NCI-H2029 treated with DMSO at 0.1 percent for 48 hours (cell line): ENCODE data around the gene USP53.
"Not testable (repeated sequence)": the region's sequence is repeated elsewhere in the genome, so short reads cannot be mapped to it uniquely, and the experiment has no call there.

Source experiments
- DNase-seq: peaks from one replicate; lab custom pipeline; 2025; lab: John Stamatoyannopoulos, UW

The USP53 gene

DNA sequence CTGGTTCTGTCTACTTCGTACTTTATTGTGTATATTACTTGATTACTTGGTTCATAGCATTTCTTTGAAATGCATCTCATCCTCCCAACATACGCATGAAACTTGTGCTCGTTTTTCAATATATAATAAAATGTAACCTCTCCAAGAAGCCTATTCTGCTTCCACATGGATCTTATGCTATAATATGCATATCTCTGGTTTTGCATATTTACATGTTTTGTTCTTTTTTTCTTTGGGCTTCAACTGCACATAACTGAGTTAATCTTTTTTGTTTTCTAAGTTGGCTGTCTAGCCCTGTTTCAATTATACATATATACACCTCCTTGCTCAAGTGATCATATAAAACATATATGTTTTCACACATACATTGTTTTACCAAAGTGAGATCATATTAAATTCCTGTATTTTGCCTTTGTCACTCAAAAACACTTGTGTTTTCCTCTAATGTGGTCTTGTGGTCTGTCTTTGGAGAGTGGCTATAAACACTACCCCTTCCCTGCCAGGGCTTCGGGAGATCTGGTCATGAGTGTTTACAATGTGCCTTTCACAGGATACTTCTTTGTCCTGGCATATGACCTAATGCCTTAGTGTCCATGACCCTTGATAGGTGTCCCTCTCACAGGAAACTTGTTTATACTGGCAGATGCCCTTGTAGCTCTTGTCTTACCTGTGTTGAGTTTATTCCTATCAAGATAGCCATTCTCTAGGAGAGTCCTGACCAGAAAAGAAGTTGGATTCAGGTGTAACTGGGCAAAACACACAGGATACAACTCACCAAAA is 17.6 kb downstream of the USP53 start:
- no peak for DNase-seq

DNA sequence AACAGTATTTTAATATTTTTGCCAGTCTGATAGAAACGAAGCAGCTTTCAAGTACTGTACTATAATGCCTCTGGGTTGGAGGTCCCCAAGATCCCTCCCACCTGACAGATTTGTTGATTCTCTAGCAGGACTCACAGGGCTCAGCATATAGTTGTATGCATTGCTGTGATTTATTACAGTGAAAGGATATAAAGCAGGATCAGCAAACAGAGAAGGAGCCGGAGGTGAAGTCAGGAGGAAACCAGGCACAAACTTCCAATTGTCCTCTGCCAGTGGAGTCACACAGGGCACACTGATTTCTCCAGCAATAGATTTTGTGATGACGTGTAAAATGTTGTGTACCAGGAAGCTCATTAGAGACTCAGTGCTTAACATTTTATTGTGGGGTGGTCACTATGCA is 19.0 kb downstream of the USP53 start:
- no peak for DNase-seq

DNA sequence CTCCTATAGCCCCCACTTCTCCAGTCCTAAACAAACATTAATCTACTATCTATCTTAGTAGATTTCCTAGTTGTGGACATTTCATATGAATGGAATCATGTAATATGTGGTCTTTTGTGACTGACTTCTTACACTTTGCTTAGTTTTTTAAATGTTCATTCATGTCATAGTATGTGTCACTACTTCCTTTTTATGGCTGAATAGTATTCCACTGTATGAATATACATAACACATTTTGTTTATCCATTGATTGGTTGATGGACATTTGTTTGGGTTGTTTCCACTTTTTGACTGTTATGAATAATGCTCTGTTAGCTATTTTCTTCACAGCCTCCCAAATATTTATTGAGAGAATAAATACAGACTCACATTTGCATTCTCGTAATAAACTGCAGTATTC is 19.8 kb downstream of the USP53 start:
- DNase-seq, result no peak

DNA sequence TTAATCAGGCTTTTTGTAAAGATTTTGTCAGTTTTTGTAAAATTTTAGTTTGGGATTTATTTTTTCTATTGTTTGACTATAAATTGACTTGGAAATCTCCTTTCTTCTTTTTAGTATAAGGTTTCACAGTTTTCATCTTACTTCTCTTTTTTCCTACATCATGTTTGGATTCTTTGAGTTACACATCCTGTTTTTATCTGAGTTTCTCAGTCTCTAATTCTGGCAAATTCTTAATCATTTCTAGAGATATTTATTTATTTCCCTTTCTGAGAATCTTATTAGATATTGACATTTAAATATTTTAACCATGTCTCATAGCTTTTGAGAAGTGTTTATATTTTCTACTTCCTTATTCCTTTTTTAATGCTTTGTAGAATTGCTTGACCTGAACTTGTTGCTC is 20.7 kb downstream of the USP53 start:
- no peak for DNase-seq

DNA sequence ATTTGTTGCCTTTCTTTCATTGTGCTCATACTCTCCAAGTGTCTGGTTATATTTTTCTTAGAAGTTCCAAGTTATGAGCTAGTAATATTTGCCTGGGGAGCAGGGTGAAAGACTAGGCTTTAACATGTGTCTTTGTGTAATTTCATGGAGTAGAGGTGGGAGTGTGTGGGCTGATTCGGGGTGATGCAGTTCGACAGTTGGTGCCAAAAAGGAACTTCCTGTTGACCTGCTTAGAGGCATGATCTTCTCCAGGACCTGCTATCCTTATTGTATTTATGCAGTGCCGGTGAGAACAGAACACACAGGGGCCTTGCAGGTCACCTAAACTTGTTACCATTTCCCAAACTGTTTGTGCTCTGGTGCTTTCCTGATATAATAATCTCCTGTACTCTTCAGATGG is 21.2 kb downstream of the USP53 start:
- DNase-seq, result no peak

DNA sequence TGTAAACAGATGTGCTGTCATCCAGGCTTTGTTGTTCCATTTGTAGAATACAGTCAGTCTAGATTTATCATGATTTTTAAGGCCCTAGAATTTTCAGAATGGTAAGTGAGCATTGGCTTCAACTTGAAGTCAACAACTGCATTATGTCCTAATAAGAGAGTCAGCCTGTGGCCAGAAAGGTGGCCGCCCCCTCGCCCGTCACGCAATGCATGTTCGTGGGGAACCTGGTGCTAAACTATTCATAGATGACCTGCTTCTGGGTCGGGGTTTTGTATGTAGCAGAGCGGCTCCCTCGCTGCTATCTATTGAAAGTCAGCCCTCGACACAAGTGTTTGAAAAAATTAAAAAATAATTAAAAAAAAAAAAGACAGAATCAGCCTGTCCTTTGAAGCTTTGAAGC is 24.7 kb downstream of the USP53 start:
- DNase-seq, result no peak

DNA sequence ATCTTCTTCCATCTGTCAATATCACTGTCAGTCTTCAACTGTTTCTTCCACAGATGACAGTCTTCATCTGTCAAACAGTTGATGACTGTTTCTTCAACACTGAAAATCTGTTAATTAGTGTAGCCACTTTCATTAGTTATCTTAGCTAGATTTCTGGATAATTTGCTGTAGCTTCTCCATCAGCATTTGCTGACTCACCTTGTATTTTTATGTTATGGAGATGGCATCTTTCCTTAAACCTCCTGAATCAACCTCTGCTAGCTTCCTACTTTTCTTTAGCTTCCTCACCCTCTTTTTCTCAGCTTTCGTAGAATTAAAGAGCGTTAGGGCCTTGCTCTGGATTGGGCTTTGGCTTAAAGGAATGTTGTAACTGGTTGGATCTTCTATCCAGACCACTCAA is 25.1 kb downstream of the USP53 start:
- DNase-seq, result no peak

DNA sequence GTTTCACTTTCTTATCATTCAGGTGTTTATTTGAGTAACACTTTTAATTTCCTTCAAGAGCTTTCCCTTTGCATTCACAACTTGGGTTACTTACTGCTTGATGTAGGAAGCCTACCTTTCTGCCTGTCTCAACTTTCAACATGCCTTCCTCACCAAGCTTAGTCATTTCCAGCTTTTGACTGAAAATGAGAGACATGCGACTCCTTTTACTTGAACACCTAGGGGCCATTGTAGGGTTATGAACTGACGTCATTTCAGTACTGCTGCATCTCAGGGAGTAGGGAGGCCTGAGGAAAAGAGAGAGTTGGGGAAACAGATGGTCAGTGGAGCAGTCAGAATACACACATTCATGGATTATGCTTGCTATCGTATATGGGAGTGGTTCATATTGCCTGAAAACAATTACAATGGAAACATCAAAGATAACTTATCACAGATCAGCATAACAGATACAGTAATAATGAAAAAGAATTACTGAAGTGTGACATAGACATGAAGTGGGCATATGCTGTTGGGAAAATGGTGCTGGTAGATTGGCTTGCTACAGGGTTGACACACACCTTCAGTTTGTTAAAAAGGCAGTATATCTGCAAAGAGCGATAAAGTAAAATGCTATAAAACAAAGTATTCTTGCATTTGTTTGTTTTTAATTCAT is 25.7 kb downstream of the USP53 start:
- DNase-seq, result no peak

DNA sequence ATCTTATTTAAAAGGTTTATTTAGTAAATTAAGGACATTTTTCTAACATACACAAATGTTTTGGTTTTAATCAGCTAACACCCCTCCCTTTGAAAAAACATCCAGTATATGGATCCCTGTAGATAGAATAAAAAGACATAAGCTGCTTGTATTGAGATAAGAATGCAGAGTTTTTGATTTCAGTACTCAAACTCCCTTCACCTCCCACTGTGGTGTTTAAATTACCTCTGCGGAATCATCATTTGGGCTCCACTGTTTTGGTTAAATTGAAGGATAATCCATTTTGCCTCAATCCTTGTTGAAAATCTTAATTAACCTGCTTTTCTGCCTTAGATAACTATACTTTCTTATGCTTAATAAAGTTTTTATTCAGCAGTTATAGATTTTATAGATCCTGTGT is 27.6 kb downstream of the USP53 start:
- no peak for DNase-seq

DNA sequence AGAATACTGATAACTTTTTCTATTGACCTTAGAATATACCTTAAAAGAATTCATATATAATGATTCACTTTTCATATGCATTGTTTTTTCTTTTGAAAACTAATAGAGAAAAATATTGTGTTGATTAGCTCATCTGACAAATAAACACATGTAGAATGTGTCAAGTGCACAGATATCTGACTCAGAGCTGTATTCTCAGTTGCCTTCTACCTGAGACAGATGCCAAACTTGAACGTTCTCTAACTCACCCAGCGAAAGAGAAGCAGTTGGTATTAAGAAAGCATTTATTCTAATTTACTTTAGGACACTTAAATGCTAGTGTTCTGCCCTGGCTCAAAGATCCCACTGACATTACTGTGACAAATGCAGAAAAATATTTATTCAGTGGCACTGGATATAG is 28.1 kb downstream of the USP53 start:
- no peak for DNase-seq

DNA sequence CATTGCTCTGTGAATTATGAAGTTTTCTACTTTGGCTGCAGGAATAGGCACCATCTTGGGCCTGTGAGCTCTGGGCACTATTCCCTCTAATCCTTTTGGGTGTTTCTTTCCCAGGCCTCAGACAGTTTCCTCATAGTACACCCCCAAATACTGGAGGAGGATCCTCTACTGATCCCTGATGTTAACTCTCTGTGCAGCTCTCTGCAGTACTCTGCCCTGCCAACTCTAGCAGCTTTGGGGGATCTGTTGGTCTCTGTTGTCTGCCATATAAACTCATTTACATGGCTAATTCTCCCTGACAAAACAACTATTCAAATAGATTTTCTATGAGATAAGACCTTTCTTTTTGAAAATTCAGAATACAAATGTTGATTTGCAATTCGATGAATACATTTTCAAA is 29.9 kb downstream of the USP53 start:
- DNase-seq, result no peak

DNA sequence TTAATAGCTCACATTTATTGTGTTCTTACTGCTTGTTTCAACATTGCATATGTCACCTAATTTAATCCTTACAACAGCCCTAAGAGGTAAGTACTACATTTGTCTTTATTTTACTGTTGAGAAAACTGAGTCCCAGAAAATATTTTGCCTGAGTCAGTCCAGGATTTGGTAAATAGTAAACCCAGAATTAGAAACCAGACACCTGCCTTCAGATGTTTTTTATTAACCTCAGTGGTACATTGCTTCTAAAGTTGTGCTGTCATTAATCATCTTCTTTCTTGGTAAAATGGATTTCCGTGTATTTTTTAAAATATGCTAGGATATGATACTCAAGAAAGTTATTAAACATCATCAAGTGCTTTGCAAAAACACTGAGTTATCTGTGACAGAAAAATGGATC is 31.4 kb downstream of the USP53 start:
- no peak for DNase-seq

DNA sequence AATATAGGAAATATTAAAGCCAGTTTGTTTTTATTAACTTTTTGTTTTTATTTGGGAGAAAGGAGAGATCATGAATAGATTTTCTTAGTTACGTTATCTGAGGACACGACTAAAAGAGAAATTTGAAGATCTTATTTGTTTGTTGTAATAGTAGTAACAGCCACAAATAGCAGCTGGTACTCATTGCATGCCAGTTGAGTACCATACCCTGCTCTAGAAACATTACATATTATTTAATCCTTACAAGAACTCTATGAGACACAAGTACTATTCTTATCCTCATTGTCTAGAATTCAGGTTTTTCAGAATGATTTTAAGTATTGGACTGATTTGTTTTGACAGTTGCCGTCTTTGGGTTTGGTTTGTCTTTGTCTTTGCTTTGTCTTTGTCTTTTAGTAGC is 31.8 kb downstream of the USP53 start:
- DNase-seq, result no peak

DNA sequence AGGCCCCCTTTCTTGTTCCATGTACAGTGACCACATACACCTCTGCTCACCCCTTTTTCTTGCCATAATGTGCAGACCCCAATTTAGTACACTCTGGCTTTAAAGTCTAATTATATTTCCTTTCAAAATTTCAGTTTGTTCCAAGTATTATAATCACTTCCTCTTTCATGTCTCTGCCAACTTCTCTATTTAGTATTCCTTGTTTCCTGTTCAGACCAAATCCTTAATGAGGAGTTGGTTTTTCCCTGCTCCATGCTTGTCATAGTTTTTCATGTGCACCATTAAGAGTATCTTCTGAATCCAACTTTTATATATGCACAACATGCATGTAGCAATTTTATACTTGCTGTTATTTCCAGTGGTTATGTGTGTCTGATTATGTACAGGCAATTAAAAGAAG is 32.3 kb downstream of the USP53 start:
- no peak for DNase-seq

DNA sequence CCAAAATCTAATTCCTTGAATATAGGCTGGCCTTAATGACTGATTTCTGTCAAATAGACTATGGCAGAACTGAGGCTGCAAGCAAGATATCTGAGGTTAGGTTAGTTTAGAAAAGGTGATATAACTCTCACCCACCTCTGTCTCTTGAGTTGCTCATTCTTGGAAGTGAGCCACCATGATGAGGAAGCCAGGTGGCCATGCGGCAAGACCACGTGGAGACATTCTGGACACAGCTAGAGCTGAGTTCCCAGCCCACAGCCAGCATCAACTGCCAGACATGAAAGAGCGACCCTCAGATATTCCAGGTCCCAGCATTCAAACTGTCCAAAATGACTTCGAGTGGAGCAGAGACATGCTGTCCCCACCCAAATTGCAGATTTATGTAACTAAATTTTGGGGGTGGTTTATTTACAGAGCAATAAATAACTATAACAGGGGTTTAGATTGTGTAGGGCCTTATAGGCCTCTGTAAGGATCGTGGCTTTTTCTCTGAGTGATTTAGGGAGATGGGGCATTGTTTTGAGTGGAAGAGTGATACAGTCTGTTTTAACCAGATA is 33.7 kb downstream of the USP53 start:
- no peak for DNase-seq

DNA sequence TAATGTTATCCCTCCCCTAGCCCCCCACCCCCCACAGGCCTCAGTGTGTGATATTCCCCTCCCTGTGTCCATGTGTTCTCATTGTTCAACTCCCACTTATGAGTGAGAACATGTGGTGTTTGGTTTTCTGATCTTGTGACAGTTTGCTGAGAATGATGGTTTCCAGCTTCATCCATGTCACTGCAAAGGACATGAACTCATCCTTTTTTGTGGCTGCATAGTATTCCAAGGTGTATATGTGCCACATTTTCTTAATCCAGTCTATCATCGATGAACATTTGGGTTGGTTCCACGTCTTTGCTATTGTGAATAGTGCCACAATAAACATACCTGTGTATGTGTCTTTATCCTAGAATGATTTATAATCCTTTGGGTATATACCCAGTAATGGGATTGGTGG is 38.5 kb downstream of the USP53 start:
- DNase-seq, result not testable (repeated sequence)

DNA sequence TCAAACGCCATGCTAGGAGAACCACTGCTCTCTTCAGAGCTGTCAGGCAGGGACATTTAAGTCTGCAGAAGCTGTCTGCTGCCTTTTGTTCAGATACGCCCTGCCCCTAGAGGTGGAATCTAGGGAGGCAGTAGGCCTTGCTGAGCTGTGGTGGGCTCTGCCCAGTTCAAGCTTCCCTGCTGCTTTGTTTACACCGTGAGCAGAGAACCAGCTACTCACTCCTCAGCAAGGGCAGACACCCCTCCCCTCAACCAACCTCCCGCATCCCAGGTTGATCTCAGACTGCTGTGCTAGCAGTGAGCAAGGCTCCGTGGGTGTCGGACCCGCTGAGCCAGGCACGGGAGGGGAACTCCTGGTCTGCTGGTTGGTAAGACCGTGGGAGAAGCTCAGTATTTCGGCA is 42.7 kb downstream of the USP53 start:
- not testable (repeated sequence) for DNase-seq

DNA sequence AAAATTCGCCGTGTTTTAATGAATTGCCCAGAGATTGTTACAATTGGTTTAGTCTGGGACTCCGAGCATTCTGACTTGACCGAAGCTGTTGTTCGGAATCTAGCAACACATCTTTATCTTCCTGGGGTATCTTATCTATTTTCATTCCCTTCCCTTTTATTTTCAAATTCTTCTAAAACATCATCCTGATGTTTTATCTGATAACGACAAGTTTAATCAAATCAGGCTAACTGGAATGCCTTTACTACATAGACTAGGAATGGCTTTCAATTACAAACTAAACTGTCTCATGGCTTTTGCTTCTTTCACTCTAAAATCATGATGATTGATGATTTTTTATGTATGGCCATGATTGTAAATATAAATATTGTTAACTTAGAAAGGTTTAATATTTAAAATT is 48.0 kb downstream of the USP53 start:
- DNase-seq, result no peak

DNA sequence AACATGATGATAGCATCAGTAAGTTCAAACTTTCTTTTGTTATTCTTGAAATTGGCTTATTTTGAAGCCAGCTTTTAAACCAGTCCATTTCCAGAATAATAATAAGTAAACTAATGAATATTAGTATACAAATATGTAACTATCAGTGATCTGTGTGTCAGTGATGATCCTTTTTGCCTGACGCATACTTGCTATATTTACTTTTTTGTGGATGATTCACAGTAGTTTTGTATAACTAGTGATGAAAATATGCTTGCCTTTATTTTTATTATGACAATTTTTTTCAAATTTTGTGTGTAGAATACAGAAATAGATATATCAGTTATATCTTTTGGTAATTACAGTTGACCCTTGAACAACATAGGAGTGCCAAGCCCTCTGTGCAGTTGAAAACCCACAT is 49.5 kb downstream of the USP53 start:
- no peak for DNase-seq

DNA sequence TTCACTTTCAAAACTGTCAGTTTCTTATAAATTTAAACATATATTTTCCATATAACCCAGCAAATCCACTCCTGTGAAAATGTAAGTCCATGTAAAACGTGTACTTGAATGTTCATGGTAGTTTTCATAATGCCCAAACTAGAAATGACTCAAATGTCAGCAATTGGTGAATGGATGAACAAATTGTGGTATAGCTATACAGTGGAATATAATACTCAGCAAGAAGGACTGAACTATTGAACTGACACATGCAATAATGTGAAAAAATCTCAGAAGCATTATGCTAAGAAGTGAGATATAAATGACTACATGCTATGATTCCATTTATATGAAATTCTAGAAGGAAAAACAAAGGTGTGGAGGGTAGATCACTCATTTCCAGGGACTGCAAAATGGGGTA is 52.2 kb downstream of the USP53 start:
- no peak for DNase-seq

DNA sequence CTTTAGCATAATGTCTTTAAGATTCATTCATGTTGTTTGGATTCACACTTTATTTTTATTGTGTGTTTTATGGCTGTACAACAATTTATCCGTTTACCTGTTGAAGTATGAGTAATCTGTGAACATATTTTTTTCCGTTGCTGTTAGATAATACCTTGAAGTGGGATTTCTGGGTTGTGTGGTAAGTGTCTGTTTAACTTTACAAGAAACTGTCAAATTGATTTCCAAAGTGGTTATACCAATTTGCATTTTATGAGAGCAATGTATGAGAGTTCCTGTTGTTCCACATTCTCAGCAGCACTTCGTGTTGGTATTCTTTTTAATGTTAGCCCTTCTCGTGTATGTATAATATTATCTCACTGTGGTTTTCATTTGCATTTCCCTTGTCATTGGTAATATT is 53.6 kb downstream of the USP53 start:
- no peak for DNase-seq

DNA sequence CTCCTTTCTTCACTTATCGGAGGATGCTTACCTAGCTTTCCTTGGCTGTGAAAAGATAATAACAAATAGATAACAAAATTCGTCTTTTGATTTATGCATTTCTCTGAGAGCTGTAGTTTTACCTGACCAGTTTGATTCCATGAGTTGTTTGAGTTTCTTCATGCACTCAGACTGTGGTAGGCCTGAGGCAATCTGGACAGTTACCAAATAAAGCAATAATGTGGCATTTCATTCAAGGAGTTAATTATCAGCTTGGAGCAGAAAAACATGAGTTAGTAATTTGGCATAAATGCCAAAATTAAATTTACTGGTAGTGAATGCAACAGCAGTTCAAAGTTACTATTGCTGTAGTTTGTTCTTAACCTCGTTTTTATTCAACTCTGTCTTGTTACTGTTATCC is 56.0 kb downstream of the USP53 start:
- DNase-seq, result no peak

DNA sequence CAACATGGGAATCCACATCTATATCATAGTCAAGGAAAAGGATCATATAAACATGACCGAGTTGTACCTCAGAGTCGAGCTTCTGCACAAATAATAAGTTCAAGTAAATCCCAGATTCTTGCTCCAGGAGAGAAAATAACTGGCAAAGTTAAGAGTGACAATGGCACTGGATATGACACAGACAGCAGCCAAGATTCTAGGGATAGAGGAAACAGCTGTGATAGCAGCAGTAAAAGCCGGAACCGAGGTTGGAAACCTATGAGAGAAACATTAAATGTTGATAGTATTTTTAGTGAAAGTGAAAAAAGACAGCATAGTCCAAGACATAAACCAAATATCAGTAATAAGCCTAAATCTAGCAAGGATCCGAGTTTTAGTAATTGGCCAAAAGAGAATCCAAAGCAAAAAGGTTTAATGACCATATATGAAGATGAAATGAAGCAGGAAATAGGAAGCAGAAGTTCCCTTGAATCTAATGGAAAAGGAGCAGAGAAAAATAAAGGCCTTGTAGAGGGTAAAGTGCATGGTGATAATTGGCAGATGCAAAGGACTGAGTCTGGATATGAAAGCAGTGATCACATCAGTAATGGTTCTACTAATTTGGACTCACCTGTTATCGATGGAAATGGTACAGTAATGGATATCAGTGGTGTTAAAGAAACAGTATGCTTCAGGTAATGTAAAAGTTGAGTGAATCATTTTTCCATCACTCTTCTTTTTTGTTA is 59.0 kb downstream of the USP53 start:
- no peak for DNase-seq
